GM23338 (cell line): ENCODE data around the gene CHST11. TPM values are rescaled to one million over a fixed set of nuclear protein-coding genes. Genes with fewer than 3 reads are reported as not detected.

ENCODE experiments used
- ATAC-seq: fragments of 200-7000 bp; cut with Tn5 transposase; 3 replicates; pipeline ENCODE4 v1.9.1; 2020
- DNase-seq: peaks from one replicate; pipeline ENCODE4 v3.0.0-alpha.2; 2015; ENCODE audit warnings: low spot score
- H2AFZ ChIP-seq: fragments of 200-600 bp; sonication (generic); 2 replicates; pipeline ENCODE4 v1.8.0; 2016; ENCODE audit warnings: antibody characterized with exemption, mild to moderate bottlenecking, moderate library complexity
- H3F3A ChIP-seq: fragments of 200-600 bp; sonication (generic); replicated peaks from 2 replicates; pipeline ENCODE4 v1.8.0; 2017; ENCODE audit warnings: antibody characterized with exemption, mixed run types, low read depth
- H3K27ac ChIP-seq: fragments of 200-600 bp; sonication (generic); 2 replicates; pipeline ENCODE4 v1.6.1; 2016; ENCODE audit warnings: low read depth
- H3K27me3 ChIP-seq: fragments of 200-600 bp; sonication (generic); 2 replicates; pipeline ENCODE4 v1.8.0; 2016; ENCODE audit warnings: mild to moderate bottlenecking, mixed run types, moderate library complexity; ENCODE audit not compliant: insufficient read depth
- H3K36me3 ChIP-seq: fragments of 200-600 bp; sonication (generic); 2 replicates; pipeline ENCODE4 v1.8.0; 2016; ENCODE audit warnings: mild to moderate bottlenecking; ENCODE audit not compliant: insufficient read depth
- H3K4me1 ChIP-seq: fragments of 200-600 bp; sonication (generic); 2 replicates; pipeline ENCODE4 v1.8.0; 2016; ENCODE audit warnings: mild to moderate bottlenecking, moderate library complexity; ENCODE audit not compliant: insufficient read depth
- H3K4me2 ChIP-seq: fragments of 200-600 bp; sonication (generic); 2 replicates; pipeline ENCODE4 v1.7.1; 2017; ENCODE audit warnings: mixed run types
- H3K4me3 ChIP-seq: fragments of 200-600 bp; sonication (generic); 2 replicates; pipeline ENCODE4 v1.6.1; 2016; ENCODE audit warnings: mixed run types
- H3K79me2 ChIP-seq: fragments of 200-600 bp; sonication (generic); replicated peaks from 2 replicates; pipeline ENCODE4 v1.8.0; 2017; ENCODE audit warnings: mild to moderate bottlenecking; ENCODE audit not compliant: insufficient read depth
- H3K9me2 ChIP-seq: fragments of 200-600 bp; sonication (generic); 2 replicates; pipeline ENCODE4 v1.8.0; 2017; ENCODE audit not compliant: insufficient read depth
- H4K20me1 ChIP-seq: fragments of 200-600 bp; sonication (generic); replicated peaks from 2 replicates; pipeline ENCODE4 v1.8.0; 2017; ENCODE audit warnings: mild to moderate bottlenecking; ENCODE audit not compliant: insufficient read depth
- H3K27ac Mint-ChIP-seq: 2 replicates; pipeline ENCODE4 v1.8.0; 2020; ENCODE audit warnings: inconsistent platforms, mild to moderate bottlenecking, moderate library complexity, mixed read lengths
- H3K27me3 Mint-ChIP-seq: 3 replicates; pipeline ENCODE4 v1.8.0; 2022; ENCODE audit warnings: low read depth, mild to moderate bottlenecking, moderate library complexity, mixed read lengths, inconsistent platforms; ENCODE audit not compliant: insufficient read depth, poor library complexity
- H3K36me3 Mint-ChIP-seq: 3 replicates; pipeline ENCODE4 v1.8.0; 2021; ENCODE audit warnings: low read depth, mild to moderate bottlenecking, inconsistent platforms, moderate library complexity, mixed read lengths
- H3K4me1 Mint-ChIP-seq: 3 replicates; pipeline ENCODE4 v1.8.0; 2020; ENCODE audit warnings: mild to moderate bottlenecking, inconsistent platforms, mixed read lengths
- H3K4me3 Mint-ChIP-seq: 3 replicates; pipeline ENCODE4 v1.8.0; 2021; ENCODE audit warnings: moderate library complexity, mild to moderate bottlenecking, inconsistent platforms, mixed read lengths
- H3K9me3 Mint-ChIP-seq: 3 replicates; pipeline ENCODE4 v1.8.0; 2020; ENCODE audit warnings: moderate library complexity, mild to moderate bottlenecking, inconsistent platforms, mixed read lengths
- CREB1 ChIP-seq: fragments of 250-450 bp; sonication (Bioruptor Pico); IDR thresholded peaks from 2 replicates; pipeline ENCODE4 v1.5.0; 2020; ENCODE audit warnings: low read depth, mild to moderate bottlenecking, moderate library complexity
- CTCF ChIP-seq, 2 experiments: fragments of 200-600 bp in 1 of 2; sonication (generic) in 1 of 2; conservative IDR thresholded peaks; 2 replicates each; pipeline versions ENCODE4 v1.5.1 to v1.6.1; 2016 to 2017; ENCODE audit warnings: antibody characterized with exemption in 2 of 2, low read depth in 2 of 2, mild to moderate bottlenecking in 2 of 2, moderate library complexity in 1 of 2
- ETS1 ChIP-seq: IDR thresholded peaks from 2 replicates; pipeline ENCODE4 v1.6.1; 2016; ENCODE audit warnings: antibody characterized with exemption
- EZH2phosphoT487 ChIP-seq: fragments of 200-600 bp; sonication (generic); IDR thresholded peaks from one replicate; pipeline ENCODE4 v1.8.1; 2018; ENCODE audit warnings: antibody characterized with exemption; ENCODE audit not compliant: unreplicated experiment
- JUNB ChIP-seq: IDR thresholded peaks from one replicate; pipeline ENCODE4 v1.6.1; 2016; ENCODE audit warnings: antibody characterized with exemption; ENCODE audit not compliant: unreplicated experiment
- STAT1 ChIP-seq: IDR thresholded peaks from one replicate; pipeline ENCODE4 v1.6.1; 2016; ENCODE audit warnings: antibody characterized with exemption; ENCODE audit not compliant: unreplicated experiment
- ZNF462 ChIP-seq: fragments of 250-450 bp; sonication (Bioruptor Pico); IDR thresholded peaks from 2 replicates; pipeline ENCODE4 v1.5.0; 2020; ENCODE audit warnings: mild to moderate bottlenecking, moderate library complexity
- polyA plus RNA-seq: library from polyadenylated mRNA; unstranded; fragments of >200 nt; fragmentation: Nextera tagmentation; extraction: Ambion mirVana; gene quantifications from 2 replicates; pipeline ENCODE4 v1.2.1, GENCODE V29; 2016
- total RNA-seq: library from RNA; depleted of rRNA; stranded (reverse); fragments of >200 nt; shearing (Covaris generic); gene quantifications from 2 replicates; pipeline ENCODE4 v1.2.3, GENCODE V29; 2014

CHST11 gene
- total and polyA plus RNA-seq, 2 experiments from 2014 or later: 7.7 to 25.7 TPM

DNA sequence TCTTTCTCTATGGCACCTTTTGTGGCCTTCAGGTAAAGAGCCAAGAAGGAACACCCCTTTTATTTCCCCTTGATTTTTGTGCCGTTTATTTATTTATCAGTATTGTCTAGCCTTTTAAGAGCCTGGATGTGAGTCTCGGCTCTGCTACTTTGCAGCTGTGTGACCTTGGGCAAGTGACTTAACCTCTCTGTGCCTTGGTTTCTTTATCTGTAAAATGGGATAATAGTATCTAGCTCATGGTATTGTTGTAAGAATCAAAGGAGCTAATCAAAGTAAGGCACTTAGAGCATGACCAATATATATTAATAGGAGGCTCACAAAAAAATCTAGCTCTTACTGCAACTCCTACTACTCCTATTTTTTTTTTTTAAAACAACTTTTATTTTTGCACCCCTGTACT, 179.7 kb downstream of the CHST11 start:
- peaks cover 12% of the 10 kb centered on the region for H3K36me3 Mint-ChIP-seq
- H3K9me2 ChIP-seq: 0 out of 2 replicates have a peak, but pooled peaks cover 5% of the 10 kb centered on the region
- H4K20me1 ChIP-seq: no peaks in the 10 kb centered on the region
- no peak for ATAC-seq
- no peak overlapping the region for H3K4me3 ChIP-seq
- no peak overlapping the region for H3K27ac Mint-ChIP-seq
- no peak for TF ChIP-seq CTCF (conservative IDR thresholded peaks at IDR 0.05; ENCODE audit: low read depth in 2 of 2)
- no peak for TF ChIP-seq JUNB
- TF ChIP-seq ETS1: no peak
- TF ChIP-seq STAT1: no peak
- TF ChIP-seq CREB1 (CRISPR knock-in tag): no peak
- no peak for TF ChIP-seq ZNF462 (CRISPR knock-in tag)
- no peak for TF ChIP-seq EZH2phosphoT487
- DNase-seq: no peak
- H3K27me3 Mint-ChIP-seq: peaks cover 5% of the 10 kb centered on the region
- peaks cover 10% of the 10 kb centered on the region; the same call in 2 of the 3 replicates for H3K9me3 Mint-ChIP-seq
- H3K4me3 Mint-ChIP-seq: no peak overlapping the region
- no peaks in the 10 kb centered on the region for H3F3A ChIP-seq
- H3K4me2 ChIP-seq: no peak overlapping the region
- no peak overlapping the region for H2AFZ ChIP-seq
- H3K27me3 ChIP-seq: no peaks in the 10 kb centered on the region
- H3K79me2 ChIP-seq: no peaks in the 10 kb centered on the region
- H3K36me3 ChIP-seq: no peaks in the 10 kb centered on the region
- no peak overlapping the region for H3K27ac ChIP-seq
- H3K4me1 Mint-ChIP-seq: peaks cover 15% of the 10 kb centered on the region
- no peaks in the 10 kb centered on the region for H3K4me1 ChIP-seq
